Esophagus (tissue), 2 donors: Measurements from ENCODE around the gene MVD. TPM values are rescaled to one million over a fixed set of nuclear protein-coding genes. Genes with fewer than 3 reads are reported as not detected.

ENCODE experiments used
- H3K27ac ChIP-seq, 2 donors: one replicate each; pipeline ENCODE4 v1.5.1; 2013; ENCODE audit warnings: low read depth in 2 of 2, mild to moderate bottlenecking in 2 of 2, inconsistent platforms in 1 of 2, low read length in 1 of 2, moderate library complexity in 1 of 2
- H3K27me3 ChIP-seq, 2 donors: one replicate each; pipeline ENCODE4 v1.6.1; 2013; ENCODE audit warnings: low read length in 2 of 2, control low read depth in 1 of 2, mild to moderate bottlenecking in 1 of 2; ENCODE audit not compliant: insufficient read depth in 2 of 2, control insufficient read depth in 1 of 2
- H3K36me3 ChIP-seq, 2 donors: one replicate each; pipeline ENCODE4 v1.6.1; 2013; ENCODE audit warnings: low read length in 1 of 2; ENCODE audit not compliant: control insufficient read depth in 2 of 2, insufficient read depth in 2 of 2
- H3K4me1 ChIP-seq, 2 donors: one replicate each; pipeline ENCODE4 v1.6.1; 2013; ENCODE audit warnings: low read length in 1 of 2; ENCODE audit not compliant: control insufficient read depth in 2 of 2, insufficient read depth in 2 of 2
- H3K4me3 ChIP-seq, 2 donors: one replicate each; pipeline ENCODE4 v1.5.1; 2013; ENCODE audit warnings: low read length in 2 of 2, mild to moderate bottlenecking in 2 of 2, low read depth in 1 of 2, moderate library complexity in 1 of 2
- H3K9me3 ChIP-seq, 2 donors: one replicate each; pipeline ENCODE4 v1.6.1; 2013; ENCODE audit warnings: mild to moderate bottlenecking in 2 of 2, low read depth in 1 of 2, low read length in 1 of 2, moderate library complexity in 1 of 2; ENCODE audit not compliant: control insufficient read depth in 2 of 2, insufficient read depth in 1 of 2
- WGBS, 2 donors: extraction: QIAGEN DNeasy Blood & Tissue Kit; methylation state at CpG; one replicate each; pipeline ENCODE4 v1.1.7; 2013; 5-methylcytosine and 5-hydroxymethylcytosine counted together
- polyA plus RNA-seq, 2 donors: library from polyadenylated mRNA; stranded (reverse); fragments of 200-250 nt; gene quantifications; one replicate each; pipeline ENCODE4 v1.2.3, GENCODE V29; 2013
- donor health status: healthy with polysubstance abuse.
- donor health status: Bipolar disorder and iron deficiency.

MVD gene
- polyA plus RNA-seq, 2 donors, result 92.5 to 149 TPM

GRCh38 chr16:88658714-88659113 lies 4.2 kb downstream of the MVD start:
- H3K36me3 ChIP-seq, result peaks cover 7 to 43% of the 10 kb centered on the region in 2 donors
- 92 to 97% methylated on average over 12 to 15 of the region's 15 CpGs for WGBS, 2 donors

GRCh38 chr16:88657371-88657770 lies 5.5 kb downstream of the MVD start:
- Histone ChIP-seq H3K27ac (no peak overlapping the region), H3K27me3 (no peaks in the 10 kb centered on the region), H3K36me3 (peaks cover 7 to 54% of the 10 kb centered on the region in 2 donors), H3K4me1 (no peaks in the 10 kb centered on the region), H3K9me3 (no peaks in the 10 kb centered on the region), H3K4me3 (no peak overlapping the region)
- WGBS, 2 donors, result 93% methylated on average over 18 to 19 of the region's 19 CpGs

More at GRCh38 chr16:88658714-88659113, 4.2 kb downstream of the MVD start:
- H3K9me3 ChIP-seq, result no peaks in the 10 kb centered on the region
- H3K4me1 ChIP-seq, result no peaks in the 10 kb centered on the region
- H3K4me3 ChIP-seq, result no peak overlapping the region
- H3K27me3 ChIP-seq, result no peaks in the 10 kb centered on the region
- H3K27ac ChIP-seq, result no peak overlapping the region

- WGBS, 2 donors, result 85 to 86% methylated on average over 25 of the region's 25 CpGs
- Histone ChIP-seq H3K4me1 (peaks cover under 1 to 2% of the 10 kb centered on the region in 2 donors), H3K9me3 (no peaks in the 10 kb centered on the region), H3K27me3 (no peaks in the 10 kb centered on the region), H3K4me3 (no peak overlapping the region), H3K27ac (no peak overlapping the region), H3K36me3 (peaks cover 7 to 59% of the 10 kb centered on the region in 2 donors)
These were observed 6.5 kb downstream of the MVD start for GRCh38 chr16:88656291-88656980.

- Histone ChIP-seq H3K4me3 (no peak overlapping the region), H3K27ac (no peak overlapping the region), H3K27me3 (no peaks in the 10 kb centered on the region), H3K9me3 (no peaks in the 10 kb centered on the region), H3K4me1 (peaks cover 5% of the 10 kb centered on the region in 2 donors), H3K36me3 (peaks cover 7 to 59% of the 10 kb centered on the region in 2 donors)
- WGBS, 2 donors, result 94% methylated on average over 29 of the region's 29 CpGs
These were observed 7.1 kb downstream of the MVD start for GRCh38 chr16:88655733-88656281.

- 94 to 95% methylated on average over 50 of the region's 50 CpGs for WGBS, 2 donors
- H3K27ac ChIP-seq, result no peak overlapping the region
- H3K9me3 ChIP-seq, result no peaks in the 10 kb centered on the region
- H3K4me1 ChIP-seq, result peaks cover 5% of the 10 kb centered on the region in 2 donors
- no peaks in the 10 kb centered on the region for H3K27me3 ChIP-seq
- peaks cover 7 to 59% of the 10 kb centered on the region in 2 donors for H3K36me3 ChIP-seq
- H3K4me3 ChIP-seq, result no peak overlapping the region
These were observed 7.7 kb downstream of the MVD start for GRCh38 chr16:88655053-88655732.

- Histone ChIP-seq H3K27ac (no peak overlapping the region), H3K9me3 (no peaks in the 10 kb centered on the region), H3K36me3 (peaks cover 7 to 59% of the 10 kb centered on the region in 2 donors), H3K4me1 (peaks cover 7 to 10% of the 10 kb centered on the region in 2 donors), H3K27me3 (no peaks in the 10 kb centered on the region), H3K4me3 (no peak overlapping the region)
- 88 to 89% methylated on average over 28 of the region's 28 CpGs for WGBS, 2 donors
These were observed 8.4 kb downstream of the MVD start for GRCh38 chr16:88654363-88655052.

- H3K9me3 ChIP-seq, result no peaks in the 10 kb centered on the region
- no peaks in the 10 kb centered on the region for H3K27me3 ChIP-seq
- H3K27ac ChIP-seq, result no peak overlapping the region
- 84 to 86% methylated on average over 32 of the region's 32 CpGs for WGBS, 2 donors
- H3K4me1 ChIP-seq, result peaks cover 7 to 14% of the 10 kb centered on the region in 2 donors
- no peak overlapping the region for H3K4me3 ChIP-seq
- H3K36me3 ChIP-seq, result peaks cover 7 to 59% of the 10 kb centered on the region in 2 donors
These were observed 9.1 kb downstream of the MVD start for GRCh38 chr16:88653596-88654362.

GRCh38 chr16:88653101-88653500 lies 9.8 kb downstream of the MVD start:
- H3K4me1 ChIP-seq, result peaks cover 7 to 14% of the 10 kb centered on the region in 2 donors
- no peaks in the 10 kb centered on the region for H3K27me3 ChIP-seq
- H3K4me3 ChIP-seq, result no peak overlapping the region
- H3K27ac ChIP-seq, result no peak overlapping the region
- peaks cover 7 to 55% of the 10 kb centered on the region in 2 donors for H3K36me3 ChIP-seq
- no peaks in the 10 kb centered on the region for H3K9me3 ChIP-seq
- 84 to 86% methylated on average over 13 of the region's 13 CpGs for WGBS, 2 donors

GRCh38 chr16:88652762-88653063 lies 10.2 kb downstream of the MVD start:
- no peaks in the 10 kb centered on the region for H3K27me3 ChIP-seq
- peaks cover 7 to 17% of the 10 kb centered on the region in 2 donors for H3K4me1 ChIP-seq
- H3K4me3 ChIP-seq, result no peak overlapping the region
- H3K36me3 ChIP-seq, result peaks cover 7 to 51% of the 10 kb centered on the region in 2 donors
- H3K9me3 ChIP-seq, result no peaks in the 10 kb centered on the region
- H3K27ac ChIP-seq, result no peak overlapping the region
- 91 to 94% methylated on average over 8 of the region's 8 CpGs for WGBS, 2 donors
